ENCODE results near the gene CABLES1.

CABLES1 gene

GRCh38 chr18:23217781-23218180 is 82.5 kb downstream of the CABLES1 start:
- DNase-seq (ENCODE audit: low read depth in 2 of 2): no peak

- no peak for DNase-seq (ENCODE audit: low read depth in 2 of 2)
Observed at GRCh38 chr18:23220355-23220754, 85.1 kb downstream of the CABLES1 start.

GRCh38 chr18:23223641-23224040 is 88.4 kb downstream of the CABLES1 start:
- DNase-seq (ENCODE audit: low read depth in 2 of 2): no peak

DNA sequence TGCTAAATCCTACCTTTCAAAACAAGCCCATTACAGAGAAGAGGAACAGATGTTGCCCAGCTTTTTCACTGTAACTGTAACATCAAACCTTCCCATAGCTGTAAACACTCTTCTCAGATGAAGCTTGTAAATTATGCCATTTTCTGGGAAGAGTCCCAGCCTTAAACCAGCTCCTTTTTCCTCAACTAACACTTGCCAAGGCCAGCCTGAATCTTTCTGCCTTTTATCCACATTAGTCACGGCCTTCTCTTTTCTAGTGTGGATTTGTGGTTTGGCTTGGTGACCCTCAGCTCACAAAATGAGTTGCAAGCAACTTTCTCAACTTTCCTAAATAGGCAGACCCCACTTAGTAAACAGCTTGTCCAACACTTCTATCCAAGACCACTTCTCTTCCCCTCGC is 90.2 kb downstream of the CABLES1 start:
- DNase-seq (ENCODE audit: low read depth in 2 of 2): no peak

DNA sequence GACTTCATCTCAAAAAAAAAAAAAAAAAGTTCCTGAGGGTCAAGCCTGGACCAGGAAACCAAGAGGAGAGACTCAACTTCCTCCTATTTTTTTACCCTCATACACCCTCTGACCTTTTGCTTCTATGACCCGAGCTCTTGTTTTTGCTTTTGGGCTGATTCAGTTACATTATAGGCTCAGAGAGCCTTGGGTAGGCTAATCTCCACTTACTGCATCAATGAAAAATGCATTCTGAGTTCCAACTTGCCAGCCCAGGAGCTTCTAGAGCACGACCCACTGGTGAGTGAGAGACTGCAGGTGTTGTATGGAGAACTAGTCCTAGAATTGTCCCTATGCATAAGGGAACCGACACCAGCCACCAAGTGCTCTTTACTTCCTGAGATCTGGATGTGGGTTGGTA is 91.1 kb downstream of the CABLES1 start:
- DNase-seq (ENCODE audit: low read depth in 2 of 2): no peak

GRCh38 chr18:23226930-23227725 is 91.8 kb downstream of the CABLES1 start:
- DNase-seq (ENCODE audit: low read depth in 2 of 2): no peak

DNA sequence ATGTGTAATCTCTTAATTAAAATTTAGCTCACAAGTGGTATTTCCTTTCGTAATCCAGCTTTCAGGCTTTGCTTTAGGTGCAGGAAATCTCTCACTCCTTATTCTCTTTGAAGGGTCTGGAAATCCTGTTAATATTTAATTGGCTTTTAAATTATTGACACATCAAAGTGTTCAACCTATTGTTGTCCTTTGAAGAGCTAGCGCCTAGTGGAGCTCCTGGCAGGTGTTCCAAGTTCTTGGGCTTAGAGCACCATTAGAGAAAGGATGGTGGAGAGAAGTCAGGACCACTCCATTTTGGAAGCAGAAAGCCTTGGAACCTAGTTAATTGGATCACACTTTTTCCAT is 92.4 kb downstream of the CABLES1 start:
- no peak for DNase-seq (ENCODE audit: low read depth in 2 of 2)

DNA sequence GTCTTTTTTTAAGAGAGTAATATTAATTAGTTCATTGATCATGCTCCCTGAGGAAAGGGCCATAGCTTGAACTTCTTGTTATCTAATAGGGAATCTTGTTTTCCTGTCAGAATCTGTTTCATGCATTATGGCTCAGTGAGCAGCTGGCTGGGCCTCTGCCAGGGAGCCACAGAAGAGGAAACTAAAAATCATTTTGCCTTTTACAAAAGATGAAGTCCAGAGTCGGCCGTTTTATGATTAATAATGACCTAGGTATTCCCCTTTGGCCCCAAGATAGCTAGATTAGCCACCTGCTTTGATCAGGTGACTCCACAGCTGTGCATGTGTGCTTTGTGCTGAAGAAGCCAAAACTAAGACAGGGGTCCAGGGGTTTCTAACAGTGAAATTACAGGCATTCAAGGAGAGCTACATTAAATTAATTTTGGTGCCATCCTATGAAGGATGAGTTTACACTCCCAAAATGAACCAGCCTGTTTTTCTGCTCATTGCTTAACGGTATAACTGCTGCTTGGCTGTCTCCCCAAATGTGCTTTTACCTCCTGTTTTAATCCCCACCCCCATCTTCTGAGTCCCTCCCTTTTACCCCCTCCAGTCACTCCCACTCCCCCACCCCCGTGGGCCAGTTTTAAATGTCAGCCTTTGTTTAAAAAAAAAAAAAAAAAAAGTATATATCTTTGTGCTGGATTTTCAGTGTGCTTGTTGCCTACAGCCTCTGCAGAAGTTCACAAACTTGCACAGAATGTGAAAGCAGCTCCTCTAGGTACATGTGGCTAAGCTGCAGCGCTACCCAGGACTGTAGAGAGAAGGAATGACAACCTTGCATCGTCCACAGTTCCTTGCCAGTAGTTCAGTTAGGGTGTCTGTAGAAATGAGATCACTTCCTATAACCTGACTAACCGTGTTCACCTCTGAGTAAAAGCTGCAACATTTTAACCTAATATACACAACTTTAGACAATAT is 93.1 kb downstream of the CABLES1 start:
- DNase-seq (ENCODE audit: low read depth in 2 of 2): no peak

DNA sequence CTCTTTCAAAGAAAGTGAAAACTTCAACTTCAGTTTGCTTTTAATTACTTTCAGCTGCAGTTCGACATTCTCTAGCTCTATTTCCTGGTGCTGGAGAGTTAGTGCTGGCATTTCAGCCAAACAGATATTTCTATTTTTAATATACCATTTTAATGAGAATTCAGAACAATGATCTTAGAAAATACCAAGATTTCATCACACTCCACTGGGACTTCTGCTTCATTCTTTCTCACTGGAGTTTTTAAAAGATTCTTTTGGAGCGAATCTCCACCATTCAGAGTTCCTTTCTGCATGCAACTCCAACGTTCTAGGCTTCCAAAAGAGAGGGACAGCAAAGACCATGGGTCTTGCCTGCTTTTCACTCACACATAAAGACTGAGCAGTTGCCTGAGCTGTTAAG is 94.2 kb downstream of the CABLES1 start:
- no peak for DNase-seq (ENCODE audit: low read depth in 2 of 2)

GRCh38 chr18:23230686-23231085 is 95.4 kb downstream of the CABLES1 start:
- DNase-seq (ENCODE audit: low read depth in 2 of 2): no peak

DNA sequence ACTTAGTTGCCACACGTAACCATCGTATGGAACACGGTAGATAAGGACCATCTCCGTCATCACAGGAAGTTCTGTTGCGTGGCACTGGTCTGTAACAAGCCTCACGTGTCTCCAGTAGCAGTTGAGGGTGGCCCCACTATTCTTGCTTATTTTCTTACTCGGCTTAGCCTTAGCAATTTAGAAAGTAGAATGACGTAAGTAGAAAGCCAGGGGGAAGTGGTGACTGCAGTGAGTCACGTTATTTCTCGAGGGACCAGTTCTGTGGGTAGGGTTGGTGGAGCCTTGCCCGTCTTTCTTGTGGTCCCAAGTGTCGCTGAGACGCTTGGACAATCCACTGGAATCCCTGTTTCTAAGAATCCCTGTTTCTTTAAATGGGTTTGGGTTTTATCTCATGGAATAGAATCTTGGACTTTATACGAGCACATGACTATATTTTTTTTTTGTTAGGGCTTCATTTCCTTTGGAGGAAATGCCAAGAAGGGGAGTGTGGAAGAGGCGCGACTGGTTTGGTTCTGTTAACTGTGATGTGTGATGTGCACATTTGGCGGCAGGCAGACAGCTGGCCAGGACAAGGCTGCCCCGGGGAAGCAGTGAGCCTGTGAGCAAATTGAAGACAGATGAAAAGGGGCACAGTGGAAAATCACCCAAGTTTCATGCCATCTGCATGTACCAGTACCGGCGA is 96.2 kb downstream of the CABLES1 start:
- peak; percentile 62 to 67 for DNase-seq (ENCODE audit: low read depth in 2 of 2)

GRCh38 chr18:23232331-23232730 is 97.0 kb downstream of the CABLES1 start:
- DNase-seq (ENCODE audit: low read depth in 2 of 2): no peak

- DNase-seq (ENCODE audit: low read depth in 2 of 2): no peak
Observed at GRCh38 chr18:23234619-23235018, 99.3 kb downstream of the CABLES1 start.

DNA sequence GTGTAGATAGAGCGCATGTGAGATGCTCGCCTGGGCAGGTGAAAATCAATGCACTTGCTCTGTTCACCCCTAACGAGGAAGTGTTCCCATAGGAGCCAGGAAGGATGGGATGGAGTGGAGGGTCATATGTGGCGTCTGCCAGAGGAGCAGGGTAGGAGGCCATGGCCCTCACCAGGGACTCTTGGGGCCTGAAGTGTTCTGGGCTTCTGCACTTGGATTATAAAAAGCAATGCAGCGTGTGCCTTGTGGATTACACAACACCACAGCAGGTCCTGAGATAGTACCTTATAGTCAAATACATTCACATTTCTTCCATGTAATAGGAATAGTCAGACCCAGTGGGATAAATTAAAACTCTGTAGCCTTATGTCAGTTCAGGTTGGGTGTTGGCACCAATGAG is 100.1 kb downstream of the CABLES1 start:
- no peak for DNase-seq (ENCODE audit: low read depth in 2 of 2)

GRCh38 chr18:23235860-23236259 is 100.6 kb downstream of the CABLES1 start:
- DNase-seq (ENCODE audit: low read depth in 2 of 2): no peak

- no peak for DNase-seq (ENCODE audit: low read depth in 2 of 2)
Observed at GRCh38 chr18:23236876-23237468, 101.7 kb downstream of the CABLES1 start.

- DNase-seq (ENCODE audit: low read depth in 2 of 2): peak; percentile 38 to 45
Observed at GRCh38 chr18:23237524-23238151, 102.4 kb downstream of the CABLES1 start.

GRCh38 chr18:23238152-23238531 is 102.9 kb downstream of the CABLES1 start:
- DNase-seq (ENCODE audit: low read depth in 2 of 2): no peak

GRCh38 chr18:23238651-23239349 is 103.5 kb downstream of the CABLES1 start:
- DNase-seq (ENCODE audit: low read depth in 2 of 2): no peak

GRCh38 chr18:23239350-23239692 is 104.0 kb downstream of the CABLES1 start:
- DNase-seq (ENCODE audit: low read depth in 2 of 2): no peak

Measured in stimulated activated CD8-positive, alpha-beta memory T cell treated with anti-CD3 and anti-CD28 coated beads, Interleukin-15, amount 100 ng/mL, for 48 hours (primary cell).